ENCODE results near the gene IMP4. TPM values are rescaled to one million over a fixed set of nuclear protein-coding genes. Genes with fewer than 3 reads are reported as not detected.

Gene IMP4
- total and polyA plus RNA-seq, 2 of the 13 experiments (the other 11 are each of a cell fraction or from before 2014, with no cell fraction given) = 142 to 158 TPM

DNA sequence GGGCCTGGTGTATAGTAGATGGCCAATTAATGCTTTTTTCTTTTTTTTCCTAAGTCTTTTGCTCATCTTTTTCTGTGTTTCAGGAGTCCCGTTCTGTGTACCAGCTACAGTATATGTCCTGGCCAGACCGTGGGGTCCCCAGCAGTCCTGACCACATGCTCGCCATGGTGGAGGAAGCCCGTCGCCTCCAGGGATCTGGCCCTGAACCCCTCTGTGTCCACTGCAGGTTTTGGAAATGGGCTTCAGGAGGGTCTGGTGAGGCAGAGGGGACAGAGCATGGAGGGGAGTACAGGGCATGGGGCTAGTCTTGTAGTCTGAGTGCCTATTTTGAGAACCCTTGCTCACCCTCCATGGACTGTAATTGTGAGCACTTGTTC is 27.3 kb downstream of the IMP4 start:
- Histone ChIP-seq H3K27me3 (ENCODE audit: control insufficient read depth in 1 of 2, insufficient read depth in 2 of 2, low read length in 2 of 2) (no peaks in the 10 kb centered on the region), H3K9me3 (ENCODE audit: low read length) (no peaks in the 10 kb centered on the region), H3K79me2 (ENCODE audit: insufficient read depth, low read length) (no peaks in the 10 kb centered on the region), H3K4me3 (replicated peaks in 1 of 3; ENCODE audit: insufficient read depth in 1 of 3, low read depth in 2 of 3, low read length in 3 of 3) (no peak overlapping the region), H3K27ac (ENCODE audit: extremely low read length, insufficient read depth, low read length) (no peak overlapping the region), H2AFZ (ENCODE audit: low read length) (no peak overlapping the region), H3K9ac (ENCODE audit: insufficient read depth, low read depth, low read length) (no peak overlapping the region), H3K4me1 (ENCODE audit: insufficient read depth, low read length) (no peaks in the 10 kb centered on the region), H3K4me2 (ENCODE audit: low read depth, low read length) (no peak overlapping the region), H4K20me1 (ENCODE audit: insufficient read depth, low read length) (no peaks in the 10 kb centered on the region), H3K36me3 (replicated peaks in 1 of 2; ENCODE audit: control insufficient read depth in 1 of 2, insufficient read depth in 2 of 2, low read length in 2 of 2) (peaks cover 2 to 11% of the 10 kb centered on the region in 2 experiments; a peak in 2 of 5 replicates)
- ChIA-PET CTCF (ENCODE audit: low intra/inter-chr PET ratio, low total read pairs) (no interaction called here), POLR2A (no interaction called here)
- in situ Hi-C loops (cut with HindIII; ENCODE audit: extremely low pct_ligation_motif_present, low pct_unique_long_range_greater_than_20kb) (no loop called here), intact Hi-C loops (cut with micrococcal nuclease; ENCODE audit: unreplicated experiment) (no loop called here)
- TF ChIP-seq HNRNPK (IDR thresholded peaks at IDR 0.05; ENCODE audit: low read depth, low read length, poor library complexity, severe bottlenecking) (no peak), ZNF296 (CRISPR knock-in tag; conservative IDR thresholded peaks at IDR 0.05) (no peak), ZNF720 (CRISPR knock-in tag; IDR thresholded peaks at IDR 0.05) (no peak), BRCA1 (CRISPR knock-in tag; IDR thresholded peaks at IDR 0.05) (no peak), ZFP90 (CRISPR knock-in tag; IDR thresholded peaks at IDR 0.05; ENCODE audit: borderline replicate concordance) (no peak), KDM3A (CRISPR knock-in tag; IDR thresholded peaks at IDR 0.05; ENCODE audit: low read depth) (no peak), ZNF292 (CRISPR knock-in tag; IDR thresholded peaks at IDR 0.05; ENCODE audit: borderline replicate concordance, low read depth) (no peak), MTERF4 (CRISPR knock-in tag; IDR thresholded peaks at IDR 0.05) (no peak), TERF1 (CRISPR knock-in tag; IDR thresholded peaks at IDR 0.05) (no peak), IRF2 (CRISPR knock-in tag; IDR thresholded peaks at IDR 0.05) (no peak), ZNF703 (CRISPR knock-in tag; IDR thresholded peaks at IDR 0.05; ENCODE audit: borderline replicate concordance) (no peak), ZNF256 (CRISPR knock-in tag; conservative IDR thresholded peaks at IDR 0.05) (no peak)
- DNase-seq (ENCODE audit: low spot score) (no peak), FAIRE-seq (no peak), ATAC-seq (no peak)
- BruUV-seq (replicated peaks) = no TSS peak
- 92% methylated on average over 5 of the region's 5 CpGs for WGBS (ENCODE audit: low lambda C conversion rate)
